OCI-LY7 (cell line): Measurements from ENCODE around the gene MAGOHB.

Experiments
- CTCF ChIP-seq: fragments of 200-600 bp; sonication (generic); conservative IDR thresholded peaks from 2 replicates; pipeline ENCODE4 v1.5.1; 2014; ENCODE audit warnings: mild to moderate bottlenecking, antibody characterized with exemption, low read length, moderate library complexity, mixed read lengths
- EZH2phosphoT487 ChIP-seq: fragments of 200-600 bp; sonication (generic); IDR thresholded peaks from 2 replicates; pipeline ENCODE4 v1.6.1; 2018; ENCODE audit warnings: low read depth, borderline replicate concordance, mild to moderate bottlenecking, mixed run types, antibody characterized with exemption, low read length, moderate library complexity, mixed read lengths

DNA sequence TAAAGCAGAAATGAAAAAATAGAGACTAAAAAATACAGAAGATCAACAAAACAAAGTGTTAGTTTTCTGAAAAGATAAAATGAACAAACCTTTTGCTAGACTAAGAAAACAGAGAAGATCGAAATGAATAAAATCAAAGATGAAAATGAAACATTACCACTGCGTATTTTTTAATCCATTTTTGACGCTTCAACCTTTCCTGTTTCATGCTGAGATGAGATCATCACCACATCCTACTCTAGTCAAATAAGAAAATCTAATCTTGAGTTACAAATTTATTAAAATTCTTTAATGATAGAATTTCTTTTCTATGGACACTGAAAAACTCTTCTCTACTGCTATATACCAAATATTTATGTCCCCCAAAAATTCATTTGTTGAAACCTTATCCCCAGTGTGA lies 30.7 kb downstream of the MAGOHB start:
- TF ChIP-seq EZH2phosphoT487 (no peak), CTCF (no peak)
